GM18909 (cell line): ENCODE data around the gene SPATA19.
"Not testable (repeated sequence)": the region's sequence is repeated elsewhere in the genome, so short reads cannot be mapped to it uniquely, and the experiment has no call there.

Experiments used
- ATAC-seq: cut with Tn5 transposase; IDR thresholded peaks from one replicate; pipeline ENCODE4 v1.9.1; 2021; ENCODE audit warnings: mild to moderate bottlenecking; ENCODE audit not compliant: unreplicated experiment, poor library complexity

The SPATA19 gene, protein sequence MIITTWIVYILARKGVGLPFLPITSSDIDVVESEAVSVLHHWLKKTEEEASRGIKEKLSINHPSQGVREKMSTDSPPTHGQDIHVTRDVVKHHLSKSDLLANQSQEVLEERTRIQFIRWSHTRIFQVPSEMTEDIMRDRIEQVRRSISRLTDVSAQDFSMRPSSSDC

DNA sequence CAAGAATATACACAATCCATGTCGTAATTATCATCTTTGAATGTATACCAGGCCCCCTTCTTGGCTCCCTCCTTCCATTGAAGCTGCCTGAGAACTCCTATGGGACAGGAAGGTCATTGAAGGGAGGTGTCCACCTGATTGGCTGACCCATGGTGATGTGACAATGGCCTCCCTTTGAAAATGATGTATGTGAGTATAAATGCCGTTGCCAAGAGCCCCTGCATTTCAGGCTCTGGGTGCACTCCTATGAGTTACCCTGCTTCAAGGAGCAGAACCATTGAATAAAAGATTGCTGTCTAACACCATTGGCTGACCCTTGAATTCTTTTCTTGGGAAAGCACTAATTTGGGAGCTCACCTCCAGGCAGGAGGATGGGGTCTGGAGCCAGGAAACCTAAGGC lies at the start of gene SPATA19:
Gene SPATA19, minus strand, starts transcription at position 101 of the 400 bp plus-strand sequence. Its CDS starts 67 bp downstream, at position 34.
- no peak for ATAC-seq

DNA sequence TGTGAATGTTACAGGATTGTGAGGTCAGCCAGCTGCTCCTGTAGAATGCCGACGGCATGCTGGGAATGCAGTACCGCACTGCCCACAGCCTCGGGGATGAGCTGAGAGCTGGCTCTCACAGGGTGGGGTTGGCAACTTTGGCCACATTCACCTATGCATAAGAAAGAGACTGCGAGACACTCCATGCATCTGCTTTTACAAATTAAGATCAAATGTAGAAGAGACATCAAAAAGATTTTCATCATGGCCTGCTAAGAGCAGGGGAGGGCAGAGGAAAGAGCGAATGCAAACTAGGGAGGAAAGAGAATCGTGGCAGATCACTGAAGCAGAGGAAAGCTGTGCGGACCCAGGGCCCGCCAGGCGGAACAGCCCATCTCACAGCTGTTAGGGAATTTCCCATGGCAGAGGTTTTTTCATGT lies 49.8 kb upstream of the SPATA19 start:
- ATAC-seq: peak; percentile 69

DNA sequence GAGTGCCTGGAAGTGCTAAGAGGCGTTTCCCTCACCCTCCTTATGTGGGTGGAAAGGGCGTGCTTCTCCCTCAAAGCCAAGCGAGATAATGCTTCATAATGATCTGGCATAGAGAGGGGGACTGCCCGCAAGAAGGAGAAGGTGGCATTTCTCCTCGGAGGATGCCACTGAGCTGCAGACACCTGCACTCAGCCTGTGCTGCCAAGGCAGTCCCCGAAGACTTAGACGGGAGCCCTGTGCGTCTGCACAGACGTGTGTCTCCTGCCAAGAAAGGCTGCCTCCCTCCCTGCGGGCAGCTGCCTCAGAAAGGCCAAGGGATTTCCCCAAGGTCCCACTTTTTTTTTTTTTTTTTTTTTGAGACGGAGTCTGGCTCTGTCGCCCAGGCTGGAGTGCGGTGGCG lies 48.1 kb upstream of the SPATA19 start:
- ATAC-seq: no peak

DNA sequence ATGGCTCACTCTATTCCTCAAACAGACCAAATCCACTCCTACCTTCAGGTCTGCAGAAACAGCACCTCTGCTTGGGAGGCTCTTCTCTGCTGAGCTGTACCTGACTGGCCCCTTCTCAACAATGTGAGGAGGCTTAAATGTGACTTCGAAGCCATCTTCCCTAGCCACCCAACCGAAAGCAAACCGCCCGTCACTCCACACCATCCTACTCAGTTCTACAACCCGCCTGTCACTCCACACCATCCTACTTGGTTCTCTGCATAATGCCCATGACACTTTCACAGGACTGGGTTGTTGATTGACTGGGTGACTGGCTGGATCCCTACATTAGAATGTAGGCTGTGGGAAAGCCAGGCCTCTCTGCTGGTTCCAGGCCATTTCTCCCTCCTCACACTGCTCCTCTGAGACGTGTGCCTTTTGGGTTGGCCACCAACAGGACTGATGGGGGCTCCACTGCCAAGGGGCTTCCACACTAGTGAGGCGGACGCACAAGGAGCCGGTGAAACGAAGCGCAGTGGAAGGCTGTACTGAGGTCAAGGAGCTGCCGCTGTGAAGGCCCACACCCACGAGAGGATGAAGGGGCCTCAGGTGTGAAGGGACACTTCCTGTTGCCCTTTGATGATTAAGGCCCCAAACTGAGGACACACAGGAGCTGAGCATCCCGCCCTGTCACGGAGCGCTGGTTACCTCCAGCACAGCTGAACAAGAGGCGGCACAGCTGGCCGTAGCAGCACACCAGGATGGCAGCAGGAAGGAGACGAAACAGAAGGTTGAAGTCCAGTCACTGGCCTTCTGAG lies 47.5 kb upstream of the SPATA19 start:
- ATAC-seq: no peak

DNA sequence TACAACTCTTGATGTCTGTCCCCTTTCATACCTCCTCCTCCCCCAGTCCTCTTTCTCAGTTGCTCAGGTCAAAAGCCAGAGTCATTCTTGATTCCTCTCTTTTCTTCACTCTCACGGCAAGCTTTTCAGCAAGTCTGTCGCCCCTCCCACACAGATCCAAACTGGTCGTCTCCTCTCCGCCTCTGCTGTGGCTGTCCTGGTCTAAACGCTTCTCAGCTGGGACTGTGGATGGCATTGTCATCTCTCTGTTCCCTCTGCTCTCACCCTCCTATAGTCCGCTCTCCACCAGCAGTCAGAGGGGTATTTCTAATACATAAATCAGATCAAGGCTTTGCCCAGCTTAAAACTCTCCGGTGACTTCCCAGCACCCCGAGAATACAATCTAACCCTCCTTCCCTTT lies 46.8 kb upstream of the SPATA19 start:
- no peak for ATAC-seq

DNA sequence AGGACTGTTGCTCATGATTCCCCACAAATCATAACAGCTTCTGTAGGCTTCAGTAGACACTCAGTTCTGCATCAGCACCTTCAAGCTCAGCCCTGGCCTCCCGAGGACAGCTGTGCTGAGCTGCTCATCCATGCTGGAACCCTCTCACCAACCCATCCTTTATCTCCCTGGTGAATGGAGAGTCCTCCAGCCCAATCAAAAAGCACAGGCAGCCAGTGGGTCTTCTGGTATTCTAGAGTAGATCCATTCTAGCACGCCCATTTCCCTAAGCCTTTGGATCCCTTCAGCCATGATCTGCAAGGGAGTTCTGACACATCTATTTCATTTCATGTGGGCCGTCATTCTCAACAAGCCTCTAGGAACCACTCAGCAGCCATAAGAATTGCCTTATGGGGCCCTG lies 44.6 kb upstream of the SPATA19 start:
- ATAC-seq: no peak

DNA sequence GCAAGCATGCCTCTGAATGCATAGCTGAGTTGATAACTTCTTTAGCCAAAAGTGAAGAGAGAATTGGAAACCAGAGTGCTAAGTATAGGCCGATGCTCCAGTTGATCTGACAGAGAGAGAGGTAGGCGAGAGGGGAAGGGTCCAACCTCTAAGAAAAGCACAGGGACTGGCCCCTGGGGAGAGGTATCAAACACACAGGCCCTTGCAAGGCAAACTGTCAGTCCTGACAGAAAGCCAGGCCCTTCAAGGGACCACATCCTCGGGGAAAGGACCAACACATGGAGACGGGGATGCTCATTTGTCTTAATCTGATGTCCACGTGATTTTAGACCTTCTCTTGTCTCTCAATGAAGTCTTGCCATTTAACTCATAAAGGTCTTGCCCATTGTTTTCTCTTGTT lies 43.9 kb upstream of the SPATA19 start:
- ATAC-seq: no peak

DNA sequence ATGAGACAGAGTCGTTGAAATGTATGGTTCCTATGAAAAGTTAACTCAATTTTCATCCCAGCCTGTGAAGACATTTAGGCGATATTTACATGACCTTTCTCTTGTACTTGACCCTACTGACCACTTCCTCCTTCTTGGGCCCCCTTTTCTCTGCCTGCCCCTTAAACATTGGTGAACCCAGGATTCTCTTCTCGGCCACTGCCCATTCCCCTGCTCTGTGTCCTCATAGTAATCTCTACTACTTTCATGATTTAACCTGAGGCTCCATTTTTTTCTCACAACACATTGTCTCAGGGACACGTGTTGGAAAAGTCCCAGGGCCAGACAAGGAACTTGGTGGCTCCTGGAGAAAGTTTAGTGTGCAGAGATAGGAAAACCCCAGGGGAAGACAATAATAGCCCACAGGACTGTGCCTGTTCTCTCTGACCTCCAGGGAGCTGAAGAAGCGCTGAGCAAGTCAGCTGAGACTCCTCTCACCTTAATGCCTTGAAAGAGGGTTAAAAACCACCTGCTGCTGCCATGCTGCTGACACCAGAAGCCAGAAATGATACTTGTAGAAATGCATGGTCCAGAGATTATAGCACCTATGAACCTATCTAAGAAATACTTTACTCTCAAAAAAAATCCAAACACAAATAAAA lies 42.5 kb upstream of the SPATA19 start:
- ATAC-seq: no peak

DNA sequence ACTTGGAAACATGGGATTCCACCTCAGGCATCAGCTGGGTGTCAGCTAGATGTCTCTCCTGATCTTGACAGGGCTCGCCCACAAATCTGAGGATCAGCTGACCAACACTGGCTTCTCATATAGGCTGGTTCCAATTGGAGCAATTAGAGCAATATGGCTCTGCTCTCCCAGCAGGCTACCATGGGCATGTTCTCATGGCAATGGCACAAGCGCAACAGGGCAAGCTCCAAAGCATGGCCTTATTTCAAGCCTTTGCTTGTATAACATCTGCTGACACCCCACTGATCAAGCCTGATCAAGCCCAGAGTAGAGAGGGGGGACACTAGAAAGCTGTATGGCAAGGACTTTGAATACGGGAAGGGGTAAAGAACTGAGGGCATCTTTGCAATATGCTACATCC lies 40.7 kb upstream of the SPATA19 start:
- no peak for ATAC-seq

DNA sequence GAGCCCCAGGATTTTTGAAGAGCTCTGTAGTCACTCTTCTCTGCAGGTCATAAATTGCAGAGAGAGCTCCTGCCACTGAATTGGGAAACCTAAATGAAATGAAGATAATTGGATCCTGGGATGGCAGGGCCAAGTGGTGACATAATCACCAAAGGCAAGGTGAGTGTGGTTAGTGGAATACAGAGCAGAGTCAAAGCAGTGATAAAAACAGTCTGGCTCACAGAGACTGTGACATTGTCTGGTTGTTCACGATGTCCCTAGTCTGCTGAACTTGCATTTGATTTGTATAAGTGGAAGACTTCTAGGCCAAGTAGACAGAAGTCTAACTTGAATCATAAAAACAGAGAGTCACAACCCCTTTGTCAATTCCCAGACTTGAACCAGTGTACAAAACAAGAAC lies 26.8 kb upstream of the SPATA19 start:
- no peak for ATAC-seq

DNA sequence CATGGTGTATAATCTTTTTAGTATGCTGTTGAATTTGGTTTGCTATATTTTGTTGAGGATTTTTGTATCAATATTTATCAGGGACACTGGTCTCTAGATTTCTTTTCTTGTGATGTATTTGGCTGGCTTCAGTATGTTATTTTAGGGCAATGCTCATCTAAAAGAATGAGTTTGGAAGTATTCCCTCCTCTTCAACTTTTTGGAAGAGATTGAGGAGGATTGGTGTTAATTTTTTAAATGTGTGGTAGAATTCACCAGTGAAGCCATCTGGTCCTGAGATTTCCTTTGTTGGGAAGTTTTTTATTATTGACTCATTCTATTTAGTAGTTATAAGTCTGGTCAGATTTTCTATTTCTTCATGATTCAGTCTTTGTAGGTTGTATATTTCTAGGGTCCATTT lies 22.1 kb upstream of the SPATA19 start:
- ATAC-seq: no peak

DNA sequence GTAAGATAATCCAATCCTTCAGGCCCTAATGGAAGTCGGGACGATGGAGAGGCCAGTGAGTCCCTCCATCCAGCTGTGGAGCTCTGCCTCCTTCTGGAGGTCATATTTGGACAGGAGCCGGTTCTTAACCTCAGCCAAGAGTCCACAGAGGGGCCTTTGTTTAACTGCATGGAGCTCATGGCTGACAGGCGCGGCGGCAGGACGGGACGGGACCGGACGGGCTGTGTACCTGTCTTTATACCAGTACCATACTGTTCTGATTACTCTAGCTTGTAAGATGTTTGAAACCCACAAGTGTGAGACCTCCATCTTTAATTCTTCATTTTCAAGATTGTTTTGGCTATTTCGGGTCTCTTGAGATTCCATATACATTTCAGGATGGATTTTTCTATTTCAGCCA lies 20.2 kb upstream of the SPATA19 start:
- no peak for ATAC-seq

DNA sequence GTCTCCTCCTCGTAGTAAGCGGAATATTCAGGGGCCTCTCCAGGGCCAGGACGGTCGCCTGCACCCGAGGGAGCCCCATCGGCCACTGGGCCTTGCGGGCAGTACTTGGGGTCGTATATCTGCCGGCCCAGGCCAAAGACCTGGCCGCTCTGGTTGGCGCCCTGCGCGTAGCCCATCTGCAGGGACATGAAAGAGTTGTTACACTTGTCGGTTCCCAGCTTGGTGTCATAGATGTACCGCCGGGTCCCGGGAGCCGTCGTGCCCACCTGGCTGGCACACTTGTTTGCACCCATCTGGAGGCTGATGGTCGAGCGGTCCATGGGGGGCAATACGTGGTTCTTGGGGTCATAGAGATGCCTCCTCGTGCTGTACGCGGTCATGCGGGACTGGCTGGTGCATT lies 19.4 kb upstream of the SPATA19 start:
- ATAC-seq: no peak

DNA sequence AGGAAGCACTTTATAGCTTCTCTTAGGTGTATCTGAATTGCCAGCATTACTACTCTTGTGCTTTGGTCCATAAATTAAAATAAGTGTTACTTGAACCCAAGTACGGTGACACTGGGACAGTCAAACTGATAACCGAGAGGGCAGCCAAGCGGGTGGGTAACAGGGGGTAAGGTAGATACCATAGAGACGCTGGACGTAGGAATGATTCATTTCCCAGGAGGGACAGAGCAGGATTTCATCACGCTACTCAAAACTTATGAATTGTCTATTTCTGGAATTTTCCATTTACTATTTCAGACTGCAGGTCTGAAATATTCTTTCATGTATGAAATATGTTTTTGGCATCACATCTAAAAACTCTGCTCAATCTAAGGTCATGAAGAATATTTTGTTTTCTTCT lies 14.8 kb upstream of the SPATA19 start:
- no peak for ATAC-seq

DNA sequence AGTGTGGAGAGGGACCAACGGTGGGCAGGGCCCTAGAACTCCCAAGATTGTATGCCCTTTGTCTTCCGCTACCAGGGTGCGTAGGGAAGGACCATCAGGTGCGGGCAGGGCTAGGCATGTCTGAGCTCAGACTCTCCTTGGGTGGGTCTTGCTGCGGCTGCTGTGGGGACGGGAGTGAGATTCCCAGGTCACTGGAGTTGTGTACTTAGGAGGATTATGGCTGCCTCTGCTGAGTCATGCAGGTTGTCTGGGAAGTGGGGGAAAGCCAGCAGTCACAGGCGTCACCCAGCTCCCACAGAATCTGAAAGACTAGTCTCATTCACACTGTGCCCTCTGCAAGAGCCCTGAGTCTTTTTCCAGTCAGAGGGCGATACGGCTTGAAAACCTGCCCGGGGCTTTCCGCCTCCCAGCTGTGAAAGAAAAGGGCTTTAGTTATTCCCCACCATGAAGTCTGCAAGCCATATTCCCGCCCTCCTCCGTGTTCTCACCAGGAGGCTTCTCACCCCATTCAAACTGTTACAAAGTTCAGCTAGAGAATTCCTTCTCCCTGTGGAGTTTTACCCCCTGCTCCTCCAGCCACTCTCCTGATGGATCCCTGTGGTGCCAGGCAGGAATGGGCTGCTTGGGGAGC lies 9.1 kb upstream of the SPATA19 start:
- not testable (repeated sequence) for ATAC-seq

DNA sequence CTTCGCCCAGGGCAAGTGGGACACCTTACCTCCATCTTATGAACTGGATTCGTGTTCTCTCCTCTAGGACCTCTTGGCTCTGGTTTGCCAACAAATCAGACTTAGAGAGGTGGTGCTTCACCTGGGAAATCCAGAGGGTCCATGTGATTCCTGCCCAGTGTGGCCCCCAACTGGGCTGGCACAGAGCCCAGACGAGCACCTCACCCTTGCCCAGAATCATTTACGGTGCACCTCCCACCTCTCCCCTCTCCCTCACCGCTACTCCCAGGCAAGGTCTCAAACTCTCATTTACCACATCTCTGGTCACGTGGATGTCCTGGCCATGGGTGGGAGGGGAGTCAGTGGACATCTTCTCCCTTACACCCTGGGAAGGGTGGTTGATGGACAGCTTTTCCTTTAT lies 1.1 kb downstream of the SPATA19 start:
- no peak for ATAC-seq

DNA sequence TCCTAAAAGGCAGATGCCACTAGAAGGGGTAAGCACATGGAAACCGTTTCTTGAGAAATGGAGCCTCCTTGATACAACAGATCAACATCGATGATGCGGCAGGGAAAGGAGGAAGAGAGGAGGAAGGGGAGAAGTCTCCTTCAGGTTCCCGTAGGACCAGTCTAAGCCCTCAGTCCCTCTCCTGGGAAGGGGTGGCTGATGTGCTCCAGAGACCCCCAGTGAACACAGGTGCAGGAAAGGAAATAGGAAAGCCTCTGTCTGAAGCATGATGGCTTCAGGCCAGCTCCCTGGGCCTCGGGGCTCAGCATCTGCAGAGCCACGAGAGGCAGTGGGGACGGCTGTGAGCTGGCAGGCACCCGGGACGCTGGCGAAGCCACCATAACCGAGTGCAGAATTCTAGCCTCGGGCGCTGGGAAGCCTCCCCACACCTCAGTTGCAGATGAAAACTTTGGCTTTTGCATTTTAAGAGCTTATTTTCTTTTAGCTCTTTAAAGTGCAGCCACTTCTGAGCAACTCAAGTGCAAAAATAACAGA lies 1.8 kb downstream of the SPATA19 start:
- no peak for ATAC-seq

DNA sequence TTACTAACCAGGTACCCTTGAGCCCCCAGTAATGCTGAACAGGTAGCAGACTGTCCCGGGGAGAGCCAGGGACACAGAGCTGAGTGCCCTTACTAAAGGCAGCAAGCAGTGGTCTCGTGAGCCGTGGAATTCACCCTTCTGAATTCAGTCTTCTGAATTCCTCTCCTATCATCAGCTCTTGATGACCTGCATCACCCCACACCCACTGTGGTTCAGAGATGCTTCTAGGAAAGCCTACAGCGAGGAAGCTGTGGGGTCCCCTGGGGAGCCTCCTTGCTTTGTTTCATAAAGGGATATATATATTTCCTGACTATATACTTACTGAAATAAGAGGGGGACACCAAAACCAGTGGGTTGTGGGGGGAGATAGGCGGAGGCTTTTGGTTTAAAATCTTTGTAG lies 2.6 kb downstream of the SPATA19 start:
- no peak for ATAC-seq

DNA sequence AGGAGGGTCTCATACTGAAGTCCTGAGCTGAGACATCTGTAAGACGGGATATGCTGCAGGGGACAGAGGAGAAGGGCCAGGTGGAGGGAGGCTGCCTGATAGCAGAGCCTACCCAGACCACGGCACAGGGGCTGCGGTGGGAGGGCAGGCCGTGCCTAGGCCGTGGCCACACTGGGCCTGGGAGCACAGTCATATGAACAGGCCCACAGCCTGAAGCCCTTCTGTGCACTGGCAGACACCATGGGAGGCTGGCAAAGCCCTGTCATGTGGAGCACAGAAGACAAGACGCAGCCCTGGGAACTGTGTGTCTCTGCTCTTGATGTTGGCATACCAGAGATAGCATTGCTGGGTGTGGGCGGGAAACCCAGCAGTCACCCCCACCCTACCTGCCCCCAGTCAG lies 3.3 kb downstream of the SPATA19 start:
- ATAC-seq: no peak

DNA sequence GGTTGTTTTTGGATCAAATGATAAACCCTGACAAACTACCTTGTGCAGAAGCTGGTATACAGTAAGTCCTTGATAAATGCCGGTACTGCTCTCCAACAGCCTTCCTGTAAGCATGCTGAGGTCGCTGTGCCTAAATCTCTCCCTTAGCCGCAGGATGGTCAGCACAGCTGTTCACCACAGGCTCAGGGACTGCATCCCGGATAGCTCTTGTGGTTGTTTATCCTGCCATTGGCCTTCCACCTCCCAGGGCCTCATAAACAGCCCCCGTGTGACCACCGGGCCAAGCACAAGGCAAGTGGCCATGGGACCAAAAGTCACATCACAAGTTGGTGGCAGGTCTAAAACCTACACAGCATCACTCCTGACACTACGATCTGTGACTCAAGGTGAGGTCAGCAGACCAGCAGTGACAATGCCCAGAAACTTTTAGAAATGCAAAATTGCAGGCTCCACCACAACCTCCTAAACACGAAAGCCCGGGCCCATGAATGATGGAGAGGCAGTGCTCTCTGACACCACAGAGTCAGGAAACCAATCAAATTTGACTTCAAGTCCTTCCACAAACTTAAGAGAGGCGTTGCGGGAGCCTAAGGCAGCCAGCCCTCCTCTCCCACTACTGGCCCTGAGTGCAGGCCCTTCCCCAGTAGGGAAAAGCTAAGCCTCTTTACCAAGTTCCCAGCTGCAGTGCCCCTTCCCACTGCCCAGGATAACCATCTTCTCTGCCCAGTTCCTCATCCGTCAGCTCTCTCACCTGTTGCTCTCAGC lies 3.9 kb downstream of the SPATA19 start:
- no peak for ATAC-seq
